Measurements from ENCODE around the gene NXPH4.

Gene NXPH4

DNA sequence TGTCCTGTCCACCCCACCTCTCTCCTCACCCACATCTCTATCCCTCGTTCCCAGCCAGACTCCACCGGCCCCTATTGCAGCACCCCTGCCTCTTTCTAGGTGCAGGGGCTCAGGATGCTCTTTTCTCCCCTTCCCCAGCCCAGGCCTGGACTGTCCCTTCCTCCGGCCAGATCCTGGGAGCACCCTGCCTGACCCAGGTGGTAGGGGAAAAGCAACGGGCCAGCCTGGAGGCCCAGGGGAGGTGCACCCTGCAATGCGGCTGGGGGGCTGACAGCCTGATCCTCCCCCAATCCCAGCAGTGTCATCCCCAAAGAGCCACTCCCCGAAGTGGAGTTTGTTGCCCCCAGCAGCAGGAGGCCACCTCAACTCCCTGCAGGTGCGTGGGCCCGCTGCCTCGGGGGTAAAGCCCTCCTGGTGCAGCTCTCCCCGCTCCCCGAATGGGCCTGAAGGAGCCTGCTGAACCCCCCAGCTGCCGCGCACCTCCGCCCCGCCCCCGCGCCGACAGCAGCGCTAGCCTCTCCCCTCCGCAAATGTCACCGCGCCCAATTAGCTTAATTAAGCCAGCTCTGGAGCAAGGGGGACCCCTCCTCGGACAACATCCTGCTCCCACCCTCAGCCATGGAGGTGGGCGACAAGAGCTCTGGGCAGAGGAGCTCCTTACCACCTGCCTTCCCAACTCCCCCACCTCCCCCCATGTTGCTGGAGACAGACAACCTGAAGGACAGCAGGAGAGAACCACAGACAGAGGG is 4.7 kb downstream of the NXPH4 start:
- DNase-seq, result no peak
- no peaks in the 10 kb centered on the region for H3K9me3 ChIP-seq (ENCODE audit: severe bottlenecking)
- TF ChIP-seq, protein P1, sequence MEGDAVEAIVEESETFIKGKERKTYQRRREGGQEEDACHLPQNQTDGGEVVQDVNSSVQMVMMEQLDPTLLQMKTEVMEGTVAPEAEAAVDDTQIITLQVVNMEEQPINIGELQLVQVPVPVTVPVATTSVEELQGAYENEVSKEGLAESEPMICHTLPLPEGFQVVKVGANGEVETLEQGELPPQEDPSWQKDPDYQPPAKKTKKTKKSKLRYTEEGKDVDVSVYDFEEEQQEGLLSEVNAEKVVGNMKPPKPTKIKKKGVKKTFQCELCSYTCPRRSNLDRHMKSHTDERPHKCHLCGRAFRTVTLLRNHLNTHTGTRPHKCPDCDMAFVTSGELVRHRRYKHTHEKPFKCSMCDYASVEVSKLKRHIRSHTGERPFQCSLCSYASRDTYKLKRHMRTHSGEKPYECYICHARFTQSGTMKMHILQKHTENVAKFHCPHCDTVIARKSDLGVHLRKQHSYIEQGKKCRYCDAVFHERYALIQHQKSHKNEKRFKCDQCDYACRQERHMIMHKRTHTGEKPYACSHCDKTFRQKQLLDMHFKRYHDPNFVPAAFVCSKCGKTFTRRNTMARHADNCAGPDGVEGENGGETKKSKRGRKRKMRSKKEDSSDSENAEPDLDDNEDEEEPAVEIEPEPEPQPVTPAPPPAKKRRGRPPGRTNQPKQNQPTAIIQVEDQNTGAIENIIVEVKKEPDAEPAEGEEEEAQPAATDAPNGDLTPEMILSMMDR (IDR thresholded peaks at IDR 0.05; ENCODE audit: low read depth, low read length), result no peak
- H3K27me3 ChIP-seq (ENCODE audit: insufficient read depth, low read depth, severe bottlenecking), result peaks cover under 1% of the 10 kb centered on the region
- H3K27ac ChIP-seq, result peak overlapping the region; percentile 17
- H3K4me3 ChIP-seq (ENCODE audit: low read depth, low read length), result peak overlapping the region; percentile 35
- H3K36me3 ChIP-seq, result no peaks in the 10 kb centered on the region

DNA sequence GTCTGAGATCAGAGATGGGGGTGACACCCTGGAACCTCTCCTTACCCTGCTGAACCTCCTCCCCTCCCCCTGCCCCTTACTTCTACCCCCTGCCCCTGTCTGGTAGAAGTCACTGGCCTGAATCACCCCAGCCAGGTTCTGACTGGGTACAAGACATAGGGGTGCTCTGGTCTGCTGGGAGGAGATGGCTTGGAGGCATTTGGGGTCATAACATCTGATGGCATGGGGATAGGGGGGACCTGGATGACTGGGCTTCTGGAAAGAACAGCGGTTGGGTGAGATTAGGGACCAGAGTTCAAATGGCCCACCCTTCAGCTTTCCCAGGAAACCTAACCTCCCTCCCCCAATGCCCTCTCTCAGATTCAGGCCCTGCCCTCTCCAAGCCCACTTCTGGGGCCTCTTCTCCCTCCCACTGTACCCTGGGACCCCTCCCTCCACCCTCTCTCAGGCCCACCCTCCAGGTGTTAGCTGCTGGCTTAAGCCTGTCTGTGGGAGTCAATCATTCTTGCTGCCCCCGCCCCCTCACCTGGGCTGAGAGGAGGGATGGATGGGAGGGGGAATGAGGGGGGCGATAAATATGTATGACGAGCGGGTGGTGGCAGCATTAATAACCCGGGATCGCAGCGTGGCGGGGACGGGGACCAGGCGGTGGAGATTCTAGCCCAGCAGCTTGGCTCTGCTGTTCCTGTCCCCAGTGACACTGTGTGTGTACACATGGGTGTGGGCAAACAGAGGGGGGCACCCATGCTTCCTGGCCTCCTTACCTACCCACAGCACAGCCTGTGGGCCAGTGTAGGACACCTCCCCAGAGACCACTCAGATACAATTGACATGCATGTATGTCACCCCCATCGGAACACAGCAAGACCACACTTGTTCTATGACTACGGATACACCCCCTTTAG is 5.9 kb downstream of the NXPH4 start:
- H3K4me3 ChIP-seq (ENCODE audit: low read depth, low read length), result no peak overlapping the region
- TF ChIP-seq, protein P1 (IDR thresholded peaks at IDR 0.05; ENCODE audit: low read depth, low read length), result no peak
- no peaks in the 10 kb centered on the region for H3K9me3 ChIP-seq (ENCODE audit: severe bottlenecking)
- no peaks in the 10 kb centered on the region for H3K36me3 ChIP-seq
- DNase-seq, result no peak
- peak overlapping the region; percentile 17 for H3K27ac ChIP-seq
- no peaks in the 10 kb centered on the region for H3K27me3 ChIP-seq (ENCODE audit: insufficient read depth, low read depth, severe bottlenecking)

DNA sequence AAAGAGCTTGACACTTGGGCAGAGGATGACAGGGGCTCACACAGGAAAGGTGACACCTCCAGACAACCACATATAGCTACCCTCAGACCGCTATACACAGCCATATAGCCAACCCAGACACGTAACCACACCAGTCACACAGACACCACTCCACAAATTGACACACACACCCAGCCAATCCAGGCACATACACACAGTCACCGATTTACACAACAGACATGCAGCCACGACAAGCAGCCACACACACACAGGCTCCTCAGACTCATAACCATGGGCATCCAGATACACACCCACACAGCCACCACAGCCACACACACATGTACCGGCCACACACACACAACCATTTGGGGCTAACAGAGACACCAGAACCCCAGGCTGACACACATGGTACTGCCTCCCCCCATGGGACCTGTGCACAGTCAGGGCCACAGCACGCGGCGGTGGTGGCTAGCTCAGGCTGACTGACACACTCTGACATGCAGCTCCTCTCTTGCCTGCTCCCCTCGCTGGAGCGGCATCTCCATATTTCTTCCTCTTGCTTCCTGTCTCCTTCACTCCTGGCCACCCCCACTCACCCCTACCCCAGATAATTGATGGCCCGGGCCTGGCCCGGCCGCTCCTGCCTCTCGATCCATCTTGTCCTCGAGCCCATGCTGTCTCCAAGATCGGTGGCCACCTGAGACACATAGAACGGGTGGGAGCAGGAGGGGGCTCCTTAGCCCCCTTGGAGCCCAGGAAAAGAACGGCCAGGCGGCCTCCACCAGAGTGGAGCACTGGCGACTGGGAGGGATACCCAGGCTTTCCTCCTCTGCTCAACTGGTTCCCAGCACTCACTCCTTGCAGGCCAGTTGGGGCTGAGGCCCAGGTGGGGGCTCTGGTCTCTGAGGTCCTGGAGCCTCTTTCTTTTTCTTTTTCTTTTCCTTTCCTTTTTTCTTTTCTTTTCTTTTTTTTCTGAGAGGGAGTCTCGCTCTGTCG is 6.9 kb downstream of the NXPH4 start:
- H3K36me3 ChIP-seq, result no peaks in the 10 kb centered on the region
- TF ChIP-seq, protein P1 (IDR thresholded peaks at IDR 0.05; ENCODE audit: low read depth, low read length), result no peak
- H3K4me3 ChIP-seq (ENCODE audit: low read depth, low read length), result no peak overlapping the region
- no peaks in the 10 kb centered on the region for H3K9me3 ChIP-seq (ENCODE audit: severe bottlenecking)
- no peak for DNase-seq
- H3K27ac ChIP-seq, result no peak overlapping the region; the same call in 1 of the 2 replicates
- H3K27me3 ChIP-seq (ENCODE audit: insufficient read depth, low read depth, severe bottlenecking), result no peaks in the 10 kb centered on the region

DNA sequence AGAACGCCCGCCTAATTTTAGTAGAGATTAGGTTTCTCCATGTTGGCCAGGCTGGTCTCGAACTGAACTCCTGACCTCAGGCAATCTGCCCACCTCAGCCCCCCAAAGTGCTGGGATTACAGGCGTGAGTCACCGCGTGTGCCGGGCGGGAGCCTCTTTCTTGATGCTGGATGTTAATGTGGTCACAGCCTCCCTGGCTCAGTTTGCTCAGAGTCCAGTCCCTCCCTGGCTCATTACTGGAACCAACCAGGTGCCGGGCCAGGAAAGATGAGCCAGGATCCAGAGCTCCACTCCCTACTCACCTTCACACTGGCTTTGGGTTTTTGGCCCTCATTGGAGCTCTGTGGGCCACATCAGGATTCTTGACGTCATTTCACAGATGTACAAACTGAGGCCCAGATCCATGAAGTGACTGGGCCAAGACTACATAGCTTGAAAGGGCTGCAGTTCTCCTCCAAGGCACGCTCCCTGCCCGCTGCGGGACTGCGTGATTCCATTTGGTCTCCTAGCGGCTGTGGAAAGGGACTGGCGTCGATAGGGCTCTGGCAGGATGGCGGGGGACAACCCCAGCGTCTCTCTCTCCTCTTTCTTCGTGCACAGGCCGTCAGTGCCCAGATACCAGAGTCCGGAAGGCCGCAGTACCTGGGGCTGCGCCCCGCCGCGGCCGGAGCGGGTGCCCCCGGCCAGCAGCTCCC is 7.8 kb downstream of the NXPH4 start:
- Histone ChIP-seq H3K27me3 (ENCODE audit: insufficient read depth, low read depth, severe bottlenecking) (no peaks in the 10 kb centered on the region), H3K4me3 (ENCODE audit: low read depth, low read length) (no peak overlapping the region), H3K36me3 (no peaks in the 10 kb centered on the region), H3K27ac (no peak overlapping the region), H3K9me3 (ENCODE audit: severe bottlenecking) (no peaks in the 10 kb centered on the region)
- DNase-seq, result no peak
- TF ChIP-seq, protein P1 (IDR thresholded peaks at IDR 0.05; ENCODE audit: low read depth, low read length), result no peak

Data from WERI-Rb-1 (cell line).